Stomach (tissue), 9 donors: ENCODE data around the gene NEDD4L. TPM values are rescaled to one million over a fixed set of nuclear protein-coding genes. Genes with fewer than 3 reads are reported as not detected.

Experiments used
- DNase-seq, 2 donors: peaks; one replicate each; pipeline versions ENCODE4 v3.0.0 to v3.0.0-alpha.2; 2013 to 2019
- H3K27ac ChIP-seq, 5 donors: fragments of 200-600 bp in 4 of 5; sonication (generic) in 4 of 5; one replicate each; pipeline ENCODE4 v1.5.1; 2013 to 2019; ENCODE audit warnings: mild to moderate bottlenecking in 1 of 5, moderate library complexity in 1 of 5
- H3K27me3 ChIP-seq, 3 donors: fragments of 200-600 bp; sonication (generic); one replicate each; pipeline ENCODE4 v1.5.1; 2017 to 2019; ENCODE audit warnings: mixed run types in 1 of 3
- H3K36me3 ChIP-seq, 4 donors: fragments of 200-600 bp; sonication (generic); 1 replicate in 3 of 4; 2 replicates in 1 of 4; pipeline ENCODE4 v1.5.1; 2016 to 2019
- H3K4me1 ChIP-seq, 4 donors: fragments of 200-600 bp; sonication (generic); one replicate each; pipeline ENCODE4 v1.5.1; 2016 to 2019
- H3K4me3 ChIP-seq, 4 donors: fragments of 200-600 bp; sonication (generic) in 3 of 4; one replicate each; pipeline ENCODE4 v1.5.1; 2016 to 2019; ENCODE audit warnings: mild to moderate bottlenecking in 1 of 4
- H3K9me3 ChIP-seq, 4 donors: fragments of 200-600 bp; sonication (generic); one replicate each; pipeline ENCODE4 v1.5.1; 2016 to 2019
- CTCF ChIP-seq, 7 experiments: fragments of 450-650 bp in 4 of 7; fragments of 200-600 bp in 3 of 7; sonication (generic) in 3 of 7; IDR thresholded peaks; one replicate each; pipeline ENCODE4 v1.5.1; 2016 to 2019; ENCODE audit warnings: antibody characterized with exemption in 7 of 7, control low read depth in 2 of 7, mild to moderate bottlenecking in 1 of 7
- EP300 ChIP-seq: sonication (generic); formaldehyde crosslinking; IDR thresholded peaks from one replicate; pipeline ENCODE4 v1.6.1; 2017; ENCODE audit warnings: antibody characterized with exemption
- POLR2A ChIP-seq, 4 donors: fragments of 450-650 bp; IDR thresholded peaks; one replicate each; pipeline ENCODE4 v1.6.1; 2016; ENCODE audit warnings: antibody characterized with exemption in 4 of 4, control low read depth in 2 of 4, mild to moderate bottlenecking in 1 of 4, moderate library complexity in 1 of 4
- POLR2AphosphoS5 ChIP-seq, 3 donors: sonication (generic); formaldehyde crosslinking; IDR thresholded peaks; one replicate each; pipeline ENCODE4 v1.6.1; 2016; ENCODE audit warnings: antibody characterized with exemption in 3 of 3
- WGBS, 5 donors: extraction: QIAGEN DNeasy Blood & Tissue Kit in 3 of 5; methylation state at CpG; one replicate each; pipeline versions ENCODE4 v1.1.5 to v1.1.7; 2013 to 2018; 5-methylcytosine and 5-hydroxymethylcytosine counted together
- intact Hi-C: fragments of 100-400 bp; cut with DNase I; formaldehyde crosslinking; loops from one replicate; pipeline ENCODE4 v1.15.1; 2023; ENCODE audit warnings: low total_unique reads
- polyA plus RNA-seq, 3 donors: library from polyadenylated mRNA; stranded (reverse); fragments of 200-250 nt; gene quantifications; one replicate each; pipeline ENCODE4 v1.2.3, GENCODE V29; 2013
- total RNA-seq, 5 donors: library from RNA; depleted of rRNA; stranded (reverse); fragments of >200 nt; gene quantifications; one replicate each; pipeline versions ENCODE4 v1.1.0 to v1.2.3, GENCODE V29; 2014 to 2016
- donor health status: healthy with polysubstance abuse.
- donor health status: Bipolar disorder and iron deficiency.
- donor health status: healthy.

Gene NEDD4L
- total and polyA plus RNA-seq, 8 donors, result 46.1 to 315 (median 129) TPM

GRCh38 chr18:58140387-58141325 lies 96.6 kb downstream of the NEDD4L start:
- Histone ChIP-seq H3K36me3 (no peaks in the 10 kb centered on the region), H3K4me1 (peaks cover 27 to 52% (median 36%) of the 10 kb centered on the region in 4 donors), H3K27me3 (no peaks in the 10 kb centered on the region), H3K27ac (peak overlapping the region in 2 of 5 donors; percentile 4 to 39), H3K9me3 (no peaks in the 10 kb centered on the region), H3K4me3 (no peak overlapping the region)
- TF ChIP-seq CTCF (IDR thresholded peaks at IDR 0.05) (peak in 1 of 7 experiments; percentile 7), POLR2AphosphoS5 (IDR thresholded peaks at IDR 0.05) (no peak)
- 52 to 63% (median 60%) methylated on average over 12 of the region's 12 CpGs for WGBS, 5 donors
- peak in 1 of 2 donors; percentile 43 for DNase-seq
- intact Hi-C loops, result no loop called here

- TF ChIP-seq POLR2A (IDR thresholded peaks at IDR 0.05) (no peak), EP300 (no peak), CTCF (IDR thresholded peaks at IDR 0.05) (no peak), POLR2AphosphoS5 (IDR thresholded peaks at IDR 0.05) (peak in 1 of 3 donors; percentile 31)
- Histone ChIP-seq H3K4me1 (peaks cover 19 to 40% (median 29%) of the 10 kb centered on the region in 4 donors), H3K36me3 (no peaks in the 10 kb centered on the region), H3K27ac (peak overlapping the region in 3 of 5 donors; percentile 60 to 68 (median 63)), H3K9me3 (no peaks in the 10 kb centered on the region), H3K4me3 (no peak overlapping the region), H3K27me3 (no peaks in the 10 kb centered on the region)
- 33 to 61% (median 43%) methylated on average over 11 of the region's 11 CpGs for WGBS, 5 donors
- DNase-seq, result peak in 1 of 2 donors; percentile 60
- intact Hi-C loops, result no loop called here
These were observed 99.4 kb downstream of the NEDD4L start for GRCh38 chr18:58143386-58143785.

- H3K4me3 ChIP-seq, result no peak overlapping the region
- no peaks in the 10 kb centered on the region for H3K27me3 ChIP-seq
- no peak for DNase-seq
- intact Hi-C loops, result no loop called here
- peak overlapping the region in 4 of 5 donors; percentile 29 to 68 (median 61) for H3K27ac ChIP-seq
- H3K36me3 ChIP-seq, result no peaks in the 10 kb centered on the region
- peaks cover 26 to 48% (median 36%) of the 10 kb centered on the region in 4 donors for H3K4me1 ChIP-seq
- whole genome bisulfite sequencing, 5 donors, result 66 to 84% (median 76%) methylated on average over 4 of the region's 4 CpGs
- H3K9me3 ChIP-seq, result no peaks in the 10 kb centered on the region
- TF ChIP-seq EP300, result no peak
- no peak for TF ChIP-seq CTCF (IDR thresholded peaks at IDR 0.05)
- no peak for TF ChIP-seq POLR2A (IDR thresholded peaks at IDR 0.05)
- no peak for TF ChIP-seq POLR2AphosphoS5 (IDR thresholded peaks at IDR 0.05)
These were observed 100.1 kb downstream of the NEDD4L start for GRCh38 chr18:58144106-58144505.

GRCh38 chr18:58144671-58145285 lies 100.8 kb downstream of the NEDD4L start:
- intact Hi-C loops, result no loop called here
- Histone ChIP-seq H3K36me3 (no peaks in the 10 kb centered on the region), H3K4me1 (peaks cover 28 to 54% (median 41%) of the 10 kb centered on the region in 4 donors), H3K9me3 (no peaks in the 10 kb centered on the region), H3K4me3 (no peak overlapping the region), H3K27ac (peak overlapping the region in 4 of 5 donors; percentile 29 to 74 (median 66)), H3K27me3 (no peaks in the 10 kb centered on the region)
- DNase-seq, result peak; percentile 38 to 80
- WGBS, 5 donors, result 56 to 83% (median 73%) methylated on average over 10 of the region's 10 CpGs
- peak in 2 of 3 donors; percentile 8 to 31 for TF ChIP-seq POLR2AphosphoS5 (IDR thresholded peaks at IDR 0.05)
- no peak for TF ChIP-seq CTCF (IDR thresholded peaks at IDR 0.05)
